Activated CD8-positive, alpha-beta memory T cell treated with anti-CD3 and anti-CD28 coated beads, Interleukin-2, amount 50 U/mL, for 4 hours (primary cell): ENCODE results near the gene RPTOR.
"Not testable (repeated sequence)": the region's sequence is repeated elsewhere in the genome, so short reads cannot be mapped to it uniquely, and the experiment has no call there.

Source experiments
- DNase-seq: peaks from one replicate; pipeline ENCODE4 v3.0.0-alpha.2; 2020

RPTOR gene

DNA sequence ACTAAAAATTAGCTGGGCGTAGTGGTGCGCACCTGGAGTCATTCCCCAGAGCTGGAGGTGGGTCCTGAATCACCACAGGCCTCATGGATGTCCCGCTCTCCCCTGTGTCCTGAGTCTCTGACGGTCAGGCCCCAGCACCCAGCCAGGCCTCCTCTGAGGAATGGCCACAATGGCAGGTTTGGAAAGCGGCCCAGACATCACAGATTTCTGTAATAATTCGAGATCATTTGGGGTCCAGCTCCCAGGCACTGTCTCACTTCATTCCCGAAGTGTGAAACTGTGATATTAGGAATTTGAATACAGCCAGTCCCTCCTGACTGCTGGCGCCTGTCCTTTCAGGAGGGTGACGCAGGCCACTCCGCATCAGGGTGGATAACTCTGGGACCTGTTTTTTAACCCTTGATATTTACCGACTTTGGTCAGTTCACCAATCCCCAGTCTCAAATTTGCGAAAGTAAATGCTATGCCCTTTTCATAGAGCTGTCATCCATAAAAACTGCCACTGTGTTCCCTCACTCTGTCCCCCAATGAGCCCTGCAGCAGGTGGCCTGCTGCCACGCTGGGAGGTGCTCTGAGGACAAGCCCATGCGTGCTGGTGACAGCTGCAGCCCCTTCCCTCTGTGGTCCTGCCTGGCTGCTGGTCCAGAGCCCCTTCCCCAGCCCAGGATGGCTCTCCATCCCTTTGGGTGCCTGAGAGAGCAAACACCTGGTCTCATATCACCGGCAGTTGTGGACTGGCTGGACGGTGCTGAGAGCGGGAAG is 28.3 kb upstream of the RPTOR start:
- DNase-seq = no peak

DNA sequence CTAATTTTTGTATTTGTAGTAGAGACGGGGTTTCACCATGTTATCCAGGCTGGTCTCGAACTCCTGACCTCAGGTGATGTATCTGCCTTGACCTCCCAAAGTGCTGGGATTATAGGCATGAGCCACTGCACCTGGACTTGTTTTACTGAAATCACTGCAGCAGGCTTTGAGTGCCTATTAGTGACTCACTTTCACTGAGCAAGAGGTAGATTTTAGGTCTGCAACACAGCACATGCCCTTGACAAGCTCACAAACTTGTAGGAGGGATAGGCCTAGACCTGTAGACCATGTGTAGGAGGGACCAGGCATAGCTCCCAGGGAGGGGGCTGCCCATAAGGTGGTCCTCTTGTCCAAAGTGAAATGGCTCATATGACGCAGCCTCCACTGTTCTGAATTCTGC is 27.0 kb upstream of the RPTOR start:
- no peak for DNase-seq

DNA sequence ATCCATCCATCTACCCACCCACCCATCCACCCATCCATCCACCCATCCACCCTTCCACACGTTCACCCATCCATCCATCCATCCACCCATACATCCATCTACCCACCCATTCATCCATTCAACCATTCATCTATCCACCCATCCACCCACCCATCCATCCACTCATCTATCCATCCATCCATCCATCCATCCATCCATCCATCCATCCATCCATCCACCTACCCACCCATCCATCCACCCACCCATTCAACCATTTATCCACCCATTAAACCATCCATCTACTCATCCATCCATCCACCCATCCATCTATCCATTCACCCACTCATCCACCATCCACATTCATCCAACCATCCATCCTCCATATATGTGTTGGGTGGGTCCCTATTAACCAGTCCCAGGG is 26.2 kb upstream of the RPTOR start:
- no peak for DNase-seq

DNA sequence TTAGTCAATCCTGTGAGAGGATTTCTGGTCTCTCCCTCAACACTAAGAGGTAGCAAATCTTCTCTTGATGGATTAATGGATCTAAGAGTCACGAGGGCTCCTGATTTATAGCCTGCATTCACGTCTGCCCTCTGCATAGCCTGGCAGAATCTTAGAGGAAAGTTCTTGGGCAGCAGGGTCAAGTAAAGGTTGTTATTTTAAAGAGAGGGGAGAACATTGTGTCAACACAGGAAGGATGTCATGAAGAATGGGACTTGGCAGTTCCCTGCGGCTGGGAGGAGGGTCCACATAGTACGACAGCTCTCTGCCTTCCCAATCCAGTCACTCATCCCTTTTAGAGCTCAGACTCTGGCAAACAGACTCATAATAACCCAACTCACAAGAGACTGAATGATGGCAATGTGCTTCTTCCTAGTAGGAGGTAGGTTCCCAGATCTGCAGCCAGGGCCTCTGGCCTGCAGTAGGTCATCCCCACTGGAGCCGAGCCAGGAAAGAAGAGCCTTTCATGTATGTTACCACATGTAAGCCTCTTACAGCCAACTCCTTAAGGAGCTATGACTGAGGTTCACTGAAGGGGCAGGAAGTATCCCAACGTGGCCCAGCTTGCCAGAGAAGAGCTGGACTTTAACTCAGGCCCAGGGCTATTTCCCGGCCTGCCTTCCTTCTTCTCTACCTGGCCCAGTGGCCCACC is 25.4 kb upstream of the RPTOR start:
- DNase-seq = no peak

DNA sequence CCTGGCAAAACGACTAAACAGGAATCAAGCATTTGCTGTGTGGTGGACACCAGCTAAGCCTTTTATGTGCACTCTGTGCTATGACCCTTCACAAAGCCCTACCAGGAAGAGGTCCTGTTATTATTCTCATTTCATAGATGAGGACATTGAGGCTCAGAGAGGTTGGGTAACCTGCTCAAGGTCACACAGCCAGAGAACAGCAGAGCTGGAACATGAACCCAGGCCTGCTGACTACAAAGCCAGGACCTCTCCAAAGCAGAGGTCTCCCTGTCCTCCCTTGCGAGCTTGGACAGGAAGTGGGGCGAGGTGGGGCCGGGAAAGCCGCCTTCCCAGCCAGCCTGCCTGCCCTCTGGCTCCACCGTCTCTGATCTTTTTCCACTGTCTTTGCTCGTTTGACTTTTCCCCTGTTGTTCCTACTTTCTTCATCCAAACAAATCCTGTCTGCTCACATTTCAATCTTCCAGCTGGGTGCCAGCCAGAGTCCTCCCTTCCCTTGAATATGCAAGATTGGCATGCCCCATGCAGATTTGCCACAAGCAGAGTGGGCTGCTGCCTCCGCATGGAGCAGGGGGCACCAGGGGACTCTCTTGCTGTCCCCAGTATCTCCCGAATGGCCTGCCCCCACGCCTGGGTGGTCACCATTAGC is 23.7 kb upstream of the RPTOR start:
- DNase-seq = no peak

DNA sequence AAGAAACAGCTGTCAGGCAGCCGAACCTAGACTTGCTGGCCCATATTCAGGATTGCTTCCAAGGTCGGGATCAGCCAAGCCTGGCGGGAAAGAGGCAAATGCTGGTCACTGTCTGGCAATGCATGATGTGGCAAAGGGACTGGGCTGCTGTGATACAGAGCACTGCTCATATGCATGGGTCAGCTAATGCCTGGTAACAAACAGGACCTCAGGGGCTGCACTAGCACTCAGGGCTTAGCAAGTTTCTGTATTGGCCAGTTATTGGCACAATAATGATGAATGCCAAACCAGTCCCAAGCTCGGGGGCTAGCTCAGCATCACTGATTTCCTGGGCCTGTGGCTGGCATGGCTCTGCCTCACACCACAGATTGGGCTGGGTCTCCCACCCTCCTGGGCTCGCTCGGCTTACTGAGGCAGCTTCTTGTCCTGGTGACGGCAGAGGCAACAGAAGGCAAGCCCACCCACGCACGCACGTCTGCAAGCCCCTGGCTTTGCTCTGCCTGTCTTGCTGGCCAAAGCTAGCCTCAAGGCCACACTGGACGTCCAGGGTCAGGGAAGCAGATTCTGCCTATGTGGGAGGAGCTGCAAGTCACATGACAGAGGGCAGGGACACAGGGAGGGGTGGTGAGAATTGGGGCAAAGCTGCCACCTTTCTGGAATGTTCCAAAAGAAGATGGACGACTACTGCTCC is 21.4 kb upstream of the RPTOR start:
- DNase-seq = no peak

DNA sequence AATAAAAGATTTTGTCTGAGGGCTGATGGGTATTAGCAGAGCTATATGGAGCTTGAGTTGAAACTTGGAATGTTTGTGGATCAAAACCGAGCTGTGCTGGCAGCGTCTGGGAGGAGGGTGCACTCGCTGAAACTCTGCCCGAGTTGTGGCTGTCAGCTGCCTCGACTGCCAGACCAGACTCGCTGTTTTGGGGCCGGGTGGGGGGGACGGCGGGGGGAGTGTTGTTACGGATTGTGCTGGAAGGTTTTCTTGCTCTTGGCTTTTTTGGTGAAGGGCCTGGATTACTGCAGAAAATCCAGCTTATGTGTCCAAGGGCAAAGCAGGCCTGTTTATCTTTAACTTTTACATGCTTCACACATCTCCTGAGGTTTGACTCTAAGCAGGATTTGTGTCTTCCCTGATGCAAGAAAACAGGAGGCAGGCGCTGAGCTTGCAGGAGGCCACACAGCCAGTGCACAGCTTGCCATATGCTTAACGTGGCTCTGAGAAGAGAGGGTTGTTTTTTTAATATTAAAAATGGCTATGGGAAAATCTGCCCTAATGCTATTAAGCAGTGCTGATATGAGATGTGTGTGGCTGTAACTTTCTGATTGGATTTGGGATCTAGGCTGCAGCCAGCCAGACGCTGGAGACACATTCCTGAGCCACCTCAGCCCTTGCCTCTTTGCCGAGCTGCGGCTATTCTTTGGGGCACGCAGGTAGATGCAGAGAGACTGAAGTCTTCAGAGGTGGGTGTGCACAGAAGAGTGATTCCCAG is 20.5 kb upstream of the RPTOR start:
- no peak for DNase-seq

DNA sequence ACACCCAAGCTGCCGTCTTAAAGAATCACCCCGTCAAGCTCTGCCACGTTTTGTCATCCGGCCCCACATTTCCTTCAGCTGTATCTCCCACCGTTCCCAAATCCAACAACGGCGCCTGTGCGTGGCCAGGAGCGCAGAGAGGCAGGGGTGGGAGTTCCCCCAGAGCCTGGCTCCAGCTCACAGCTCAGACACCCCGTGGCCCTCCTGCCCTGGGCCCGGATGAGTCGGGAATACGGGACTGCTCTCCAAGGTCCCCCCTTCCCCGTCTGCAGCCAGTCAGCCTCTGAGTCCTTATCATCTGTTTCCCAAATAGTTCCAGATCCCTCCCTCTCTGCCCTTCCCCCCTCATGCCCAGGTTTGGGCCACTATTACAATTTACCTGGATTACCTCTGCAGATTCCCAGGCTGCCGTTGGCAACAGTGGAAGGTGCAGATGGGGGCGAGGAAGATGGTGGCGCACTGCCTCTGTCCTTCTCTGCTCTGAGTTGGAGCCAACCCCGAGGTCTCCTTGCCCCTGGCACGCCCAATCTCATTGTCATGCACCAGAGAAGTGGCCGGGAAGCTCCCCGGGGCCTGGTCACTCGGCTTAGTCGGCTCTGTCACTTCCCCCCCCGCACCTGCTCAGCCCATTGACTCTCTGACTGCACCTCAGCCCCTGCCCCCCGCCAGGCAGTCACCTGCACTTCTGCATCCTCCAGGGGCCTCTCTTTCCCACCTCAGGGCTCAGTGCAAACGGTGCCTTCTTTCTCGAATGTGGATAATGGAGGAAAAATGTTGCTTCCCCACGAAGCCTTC is 18.3 kb upstream of the RPTOR start:
- no peak for DNase-seq

DNA sequence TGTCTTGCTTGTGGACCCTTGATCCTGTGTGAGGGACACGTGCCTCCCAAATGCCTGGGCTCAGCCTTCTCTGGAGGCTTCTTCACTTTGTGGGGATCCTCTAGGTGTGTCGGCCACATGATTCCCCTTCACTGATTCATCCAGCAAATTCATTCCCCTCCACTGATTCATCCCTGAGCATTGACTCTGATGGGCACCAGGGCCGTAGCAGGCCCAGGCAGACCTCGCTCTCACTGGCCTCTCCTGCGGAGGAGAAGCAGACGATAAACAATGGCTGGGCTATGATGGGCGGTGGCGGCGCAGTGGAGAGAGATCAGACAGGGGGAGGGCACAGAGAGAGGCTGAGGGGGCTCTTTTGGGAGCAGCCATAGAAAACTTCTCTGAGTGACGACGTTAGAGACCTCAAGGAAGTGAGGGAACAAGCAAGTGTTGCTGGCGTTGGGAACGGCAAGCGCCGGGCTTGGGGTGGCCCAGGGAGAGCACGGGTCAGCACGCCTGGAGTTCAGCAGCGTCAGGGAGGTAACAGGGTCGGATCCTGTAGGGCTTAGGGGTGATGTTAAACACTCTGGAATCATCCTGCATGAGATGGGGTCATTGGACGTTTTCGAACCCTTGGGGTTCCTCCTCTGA is 17.5 kb upstream of the RPTOR start:
- no peak for DNase-seq

DNA sequence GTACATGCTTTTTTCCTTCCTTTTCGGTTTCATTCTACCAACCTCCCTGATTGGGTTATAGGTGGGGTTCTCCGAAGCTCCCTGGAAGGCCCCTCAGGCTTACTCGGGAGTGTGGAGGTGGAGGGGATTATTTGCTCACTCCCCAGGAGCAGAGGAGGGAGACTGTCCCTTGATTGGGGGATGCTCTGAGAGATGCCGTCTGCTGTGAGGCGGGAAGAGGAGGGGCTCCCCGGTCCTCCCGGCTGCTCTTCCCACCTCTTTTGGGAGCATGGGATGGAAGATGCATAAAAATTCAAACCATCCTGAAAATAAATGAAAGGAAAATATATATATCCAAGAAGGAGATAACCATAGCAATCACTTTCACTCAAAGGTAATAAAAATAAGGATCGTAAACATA is 16.1 kb upstream of the RPTOR start:
- no peak for DNase-seq

DNA sequence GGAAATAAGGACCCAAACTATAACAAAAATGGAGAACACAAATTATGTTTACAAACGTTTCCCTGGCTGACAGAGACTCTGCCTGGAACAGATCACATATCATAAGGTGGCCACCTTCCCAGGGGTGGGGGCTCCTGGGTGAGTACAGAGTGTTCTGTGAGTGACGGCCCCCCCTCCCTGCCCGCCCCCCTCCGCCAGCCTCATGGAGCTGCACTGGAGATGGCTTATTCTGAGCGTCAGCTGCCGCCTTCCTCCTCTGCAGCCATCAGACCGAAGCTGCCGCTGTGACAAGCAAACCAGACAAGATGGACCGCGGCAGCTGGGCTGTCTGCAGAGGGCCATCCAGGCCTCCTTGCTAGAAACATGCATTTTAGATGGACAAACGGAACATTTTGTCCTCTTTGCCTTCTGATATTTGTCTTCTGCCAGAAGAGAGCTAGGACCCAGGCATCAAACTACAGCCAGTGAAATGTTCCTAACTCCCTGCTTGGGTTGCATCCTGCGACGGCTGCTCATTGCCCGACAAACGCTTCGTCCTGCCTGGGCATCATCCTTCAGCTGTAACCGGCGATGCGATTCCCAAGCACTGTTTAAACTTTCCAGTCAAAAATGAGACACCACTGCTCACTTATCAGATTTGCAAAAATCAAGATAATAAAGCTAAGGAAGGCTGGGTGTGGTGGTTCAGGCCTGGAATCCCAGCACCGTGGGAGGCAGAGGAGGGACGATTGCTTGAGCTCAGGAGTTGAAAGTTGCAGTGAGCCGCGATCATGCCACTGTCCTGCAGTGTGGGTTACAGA is 15.3 kb upstream of the RPTOR start:
- DNase-seq = no peak

DNA sequence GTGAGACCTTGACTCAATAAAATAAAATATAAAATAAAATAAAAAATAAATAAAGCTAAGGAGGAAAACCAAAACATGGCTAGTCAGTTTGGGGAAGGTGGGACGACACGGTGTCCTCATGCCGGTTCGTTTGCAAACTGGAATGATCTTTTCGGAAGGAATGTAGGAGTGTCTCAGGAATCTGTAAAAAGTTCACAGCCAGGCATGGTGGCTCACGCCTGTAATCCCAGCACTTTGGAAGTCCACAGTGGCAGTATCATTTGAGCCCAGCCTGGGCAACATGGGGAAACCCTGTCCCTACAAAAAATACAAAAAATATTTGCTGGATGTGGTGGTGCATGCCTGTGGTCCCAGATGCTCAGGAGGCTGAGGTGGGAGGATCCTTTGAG is 14.7 kb upstream of the RPTOR start:
- DNase-seq = no peak

DNA sequence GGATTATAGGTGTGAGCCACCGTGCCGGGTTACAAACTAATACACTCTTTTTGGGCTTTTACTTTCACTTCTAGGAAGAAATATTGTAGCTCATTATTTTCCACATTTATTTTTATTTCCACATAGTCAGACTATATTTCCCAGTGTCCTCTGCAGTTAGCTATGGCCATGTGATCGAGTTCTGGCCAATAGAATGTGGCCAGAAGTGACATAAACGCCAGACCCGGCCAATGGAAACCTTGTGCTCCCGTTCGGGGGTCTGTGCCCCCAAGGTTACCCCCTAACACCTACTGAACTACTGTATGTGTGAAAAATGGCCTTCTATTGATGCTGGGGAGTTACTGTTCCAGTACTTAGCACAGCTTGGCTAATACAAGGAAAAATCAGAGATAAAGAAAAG is 13.2 kb upstream of the RPTOR start:
- no peak for DNase-seq

DNA sequence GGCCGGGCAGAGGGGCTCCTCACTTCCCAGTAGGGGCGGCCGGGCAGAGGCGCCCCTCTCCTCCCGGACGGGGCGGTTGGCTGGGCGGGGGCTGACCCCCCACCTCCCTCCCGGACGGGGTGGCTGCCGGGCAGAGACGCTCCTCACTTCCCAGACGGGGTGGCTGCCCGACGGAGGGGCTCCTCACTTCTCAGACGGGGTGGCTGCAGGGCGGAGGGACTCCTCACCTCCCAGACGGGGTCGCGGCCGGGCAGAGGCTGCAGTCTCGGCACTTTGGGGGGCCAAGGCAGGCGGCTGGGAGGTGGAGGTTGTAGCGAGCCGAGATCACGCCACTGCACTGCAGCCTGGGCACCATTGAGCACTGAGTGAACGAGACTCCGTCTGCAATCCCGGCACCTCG is 7.3 kb upstream of the RPTOR start:
- not testable (repeated sequence) for DNase-seq

DNA sequence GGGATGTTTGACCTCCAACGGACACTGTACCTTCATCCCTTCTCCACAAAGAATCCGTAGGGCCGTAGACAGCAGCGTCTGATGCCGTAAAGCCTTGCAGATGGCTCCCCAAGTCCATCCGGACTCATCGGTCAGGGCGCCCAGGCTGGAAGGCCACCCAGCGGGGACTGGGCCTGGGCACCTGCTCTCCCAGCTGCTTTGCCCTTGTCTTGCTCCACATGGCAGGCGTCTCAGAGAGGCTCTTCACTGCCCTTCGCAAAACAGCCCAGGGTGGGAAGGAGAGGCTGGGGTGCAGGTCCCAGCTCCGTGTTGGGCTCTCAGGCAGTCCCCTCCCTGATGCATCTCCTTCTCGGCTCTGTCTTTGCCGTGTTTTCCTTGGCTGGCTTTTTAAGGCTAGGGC is 6.2 kb upstream of the RPTOR start:
- no peak for DNase-seq

DNA sequence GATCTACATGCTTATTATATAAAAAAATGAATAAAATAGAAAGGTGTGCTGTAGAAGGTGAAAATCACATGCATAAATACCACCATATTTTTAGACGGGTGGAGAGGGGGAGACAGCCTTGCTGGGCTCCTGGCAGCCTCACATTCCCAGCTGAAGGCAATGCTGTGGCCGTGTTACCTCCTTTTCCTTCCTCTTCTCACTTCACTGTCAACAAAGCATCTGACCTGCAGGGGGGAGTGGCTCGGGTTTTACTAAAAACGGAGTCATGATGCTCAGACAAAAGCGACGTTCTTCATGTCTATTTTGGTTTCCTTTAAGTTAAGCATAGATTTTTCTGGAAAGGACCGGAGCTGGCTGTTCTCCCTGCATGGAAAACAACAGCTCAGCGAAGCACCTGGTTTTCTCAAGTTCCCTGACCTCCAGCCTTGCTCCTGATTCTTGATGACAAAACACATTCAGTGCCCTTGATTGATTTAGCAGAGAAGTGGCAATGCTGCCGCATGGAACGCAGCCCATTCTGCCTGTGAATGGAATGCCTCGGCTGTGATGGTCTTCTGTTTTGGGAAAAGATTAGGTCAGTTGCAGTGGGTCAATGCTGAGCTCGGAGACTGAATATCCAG is 5.5 kb upstream of the RPTOR start:
- DNase-seq = no peak

DNA sequence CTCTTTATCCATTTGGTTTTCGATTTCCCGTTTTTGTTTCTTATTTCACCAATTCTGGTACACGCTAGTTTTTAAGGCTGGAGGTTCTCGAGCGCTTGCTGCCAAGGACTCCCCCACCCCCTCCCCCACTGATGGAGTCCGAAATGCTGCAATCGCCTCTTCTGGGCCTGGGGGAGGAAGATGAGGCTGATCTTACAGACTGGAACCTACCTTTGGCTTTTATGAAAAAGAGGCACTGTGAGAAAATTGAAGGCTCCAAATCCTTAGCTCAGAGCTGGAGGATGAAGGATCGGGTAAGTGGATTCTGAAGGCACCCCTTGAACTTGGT is 825 bp downstream of the RPTOR start:
- DNase-seq = no peak

DNA sequence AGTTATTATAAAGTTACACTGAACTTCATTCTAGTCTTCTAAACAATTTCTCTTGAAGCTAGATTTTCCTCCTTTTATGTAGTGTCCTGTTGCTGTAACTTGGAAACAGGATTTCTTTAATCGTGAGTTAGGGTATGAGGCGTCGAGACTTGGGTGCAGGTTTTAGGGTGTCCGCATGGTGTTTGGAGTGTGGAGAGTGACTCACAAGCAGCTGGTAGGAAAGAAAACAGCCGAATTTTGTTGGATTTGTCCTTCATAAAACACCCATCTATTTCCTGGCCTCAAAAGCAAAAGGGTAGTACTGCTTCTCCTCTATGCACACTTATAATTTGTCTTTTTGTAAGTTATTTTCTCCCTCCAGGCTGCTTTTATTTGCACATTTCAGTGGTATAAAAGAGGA is 1.6 kb downstream of the RPTOR start:
- DNase-seq = no peak

DNA sequence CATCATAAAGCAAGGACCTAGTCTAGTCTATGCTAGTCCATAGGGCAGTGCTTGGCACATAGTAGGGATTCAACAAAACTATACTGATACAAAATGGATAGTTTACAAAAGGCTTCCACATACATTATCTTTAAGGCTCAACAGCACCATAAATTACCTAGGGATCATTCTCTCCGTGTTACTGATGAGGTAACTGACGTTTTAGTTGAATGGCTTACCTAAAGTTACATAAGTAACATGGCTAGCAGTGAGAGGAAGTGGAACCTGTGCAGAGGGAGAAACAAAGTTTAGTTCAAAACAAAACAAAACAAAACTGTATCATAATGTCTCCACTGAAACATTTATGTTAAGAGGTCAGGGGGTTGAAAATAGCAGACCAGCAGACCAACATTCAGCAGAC is 7.9 kb downstream of the RPTOR start:
- DNase-seq = no peak

DNA sequence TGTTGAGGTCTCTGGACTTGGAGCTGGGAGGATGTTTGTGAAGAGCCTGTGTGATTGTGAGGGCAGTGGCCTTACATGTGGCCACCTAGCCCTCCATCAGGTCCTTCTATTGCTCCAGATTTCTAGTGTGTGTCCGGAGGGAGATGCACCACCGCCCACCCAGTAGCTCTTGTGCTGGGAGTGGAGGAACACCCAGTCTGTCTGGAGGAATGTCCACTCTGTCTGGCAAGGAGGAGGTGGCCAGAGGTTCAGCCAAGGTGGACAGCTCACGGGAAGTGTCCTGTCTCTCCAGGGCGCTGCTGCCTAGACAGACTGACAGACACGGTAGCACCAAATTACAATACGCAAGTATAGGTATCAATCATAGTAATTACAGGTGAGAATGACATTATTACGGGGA is 10.6 kb downstream of the RPTOR start:
- DNase-seq = no peak
